Fibroblast of lung (primary cell): ENCODE data around the gene NBEA.

Source experiments
- CTCF ChIP-seq, 2 donors: IDR thresholded peaks in 1 of 2; conservative IDR thresholded peaks in 1 of 2; 1 replicate in 1 of 2; 2 replicates in 1 of 2; pipeline ENCODE4 v1.5.1; 2011 to 2012; ENCODE audit warnings: low read length in 2 of 2, control low read depth in 1 of 2, inconsistent platforms in 1 of 2, low read depth in 1 of 2, mild to moderate bottlenecking in 1 of 2
- EZH2 ChIP-seq: IDR thresholded peaks from 2 replicates; pipeline ENCODE4 v1.5.1; 2012; ENCODE audit warnings: low read length, control low read depth, mild to moderate bottlenecking; ENCODE audit errors: missing control alignments

GRCh38 chr13:35179920-35180663 lies 238.0 kb downstream of the NBEA start:
- TF ChIP-seq CTCF (conservative IDR thresholded peaks at IDR 0.05 in 1 of 2, IDR thresholded peaks at IDR 0.05 in 1 of 2; ENCODE audit: low read depth in 1 of 2, low read length in 2 of 2) (no peak), EZH2 (no peak)
